ENCODE data around the gene UNC13D.

DNA sequence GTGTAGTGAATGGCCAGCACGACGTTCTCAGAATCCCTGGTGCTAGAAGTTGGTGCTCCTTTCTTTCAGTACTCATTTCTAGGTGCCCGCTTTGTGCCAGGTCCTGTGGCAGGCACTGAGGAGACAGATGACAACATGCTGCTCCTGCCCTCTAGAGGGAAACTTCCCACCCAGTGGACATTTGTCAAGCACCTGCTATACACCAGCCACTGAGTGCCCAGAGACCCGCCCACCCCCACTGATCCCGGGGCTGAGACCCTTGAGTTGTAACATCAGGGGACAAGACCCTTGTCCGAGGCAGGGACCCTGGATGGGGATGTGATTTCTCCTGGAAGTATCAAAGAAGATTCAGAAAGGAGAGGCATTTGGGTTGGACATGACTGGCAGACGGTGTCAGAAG is 25.1 kb downstream of the UNC13D start:
- TF ChIP-seq ZNF565 (CRISPR knock-in tag; conservative IDR thresholded peaks at IDR 0.05; ENCODE audit: low read depth) (no peak), RARB (CRISPR knock-in tag; IDR thresholded peaks at IDR 0.05) (no peak), ARNTL (CRISPR knock-in tag; IDR thresholded peaks at IDR 0.05; ENCODE audit: borderline replicate concordance, low read depth) (no peak), GLIS3 (CRISPR knock-in tag; IDR thresholded peaks at IDR 0.05) (no peak), ISL1 (CRISPR knock-in tag; IDR thresholded peaks at IDR 0.05) (no peak), SNAI2 (CRISPR knock-in tag; IDR thresholded peaks at IDR 0.05) (no peak), CSDC2 (CRISPR knock-in tag; IDR thresholded peaks at IDR 0.05) (no peak), ZC3H10 (CRISPR knock-in tag; IDR thresholded peaks at IDR 0.05) (no peak), ZFP30 (CRISPR knock-in tag; IDR thresholded peaks at IDR 0.05) (no peak)
- TF ChIP-seq, protein P1, sequence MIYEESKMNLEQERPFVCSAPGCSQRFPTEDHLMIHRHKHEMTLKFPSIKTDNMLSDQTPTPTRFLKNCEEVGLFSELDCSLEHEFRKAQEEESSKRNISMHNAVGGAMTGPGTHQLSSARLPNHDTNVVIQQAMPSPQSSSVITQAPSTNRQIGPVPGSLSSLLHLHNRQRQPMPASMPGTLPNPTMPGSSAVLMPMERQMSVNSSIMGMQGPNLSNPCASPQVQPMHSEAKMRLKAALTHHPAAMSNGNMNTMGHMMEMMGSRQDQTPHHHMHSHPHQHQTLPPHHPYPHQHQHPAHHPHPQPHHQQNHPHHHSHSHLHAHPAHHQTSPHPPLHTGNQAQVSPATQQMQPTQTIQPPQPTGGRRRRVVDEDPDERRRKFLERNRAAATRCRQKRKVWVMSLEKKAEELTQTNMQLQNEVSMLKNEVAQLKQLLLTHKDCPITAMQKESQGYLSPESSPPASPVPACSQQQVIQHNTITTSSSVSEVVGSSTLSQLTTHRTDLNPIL (CRISPR knock-in tag; IDR thresholded peaks at IDR 0.05; ENCODE audit: low read depth) = no peak
- TF ChIP-seq, protein P2, sequence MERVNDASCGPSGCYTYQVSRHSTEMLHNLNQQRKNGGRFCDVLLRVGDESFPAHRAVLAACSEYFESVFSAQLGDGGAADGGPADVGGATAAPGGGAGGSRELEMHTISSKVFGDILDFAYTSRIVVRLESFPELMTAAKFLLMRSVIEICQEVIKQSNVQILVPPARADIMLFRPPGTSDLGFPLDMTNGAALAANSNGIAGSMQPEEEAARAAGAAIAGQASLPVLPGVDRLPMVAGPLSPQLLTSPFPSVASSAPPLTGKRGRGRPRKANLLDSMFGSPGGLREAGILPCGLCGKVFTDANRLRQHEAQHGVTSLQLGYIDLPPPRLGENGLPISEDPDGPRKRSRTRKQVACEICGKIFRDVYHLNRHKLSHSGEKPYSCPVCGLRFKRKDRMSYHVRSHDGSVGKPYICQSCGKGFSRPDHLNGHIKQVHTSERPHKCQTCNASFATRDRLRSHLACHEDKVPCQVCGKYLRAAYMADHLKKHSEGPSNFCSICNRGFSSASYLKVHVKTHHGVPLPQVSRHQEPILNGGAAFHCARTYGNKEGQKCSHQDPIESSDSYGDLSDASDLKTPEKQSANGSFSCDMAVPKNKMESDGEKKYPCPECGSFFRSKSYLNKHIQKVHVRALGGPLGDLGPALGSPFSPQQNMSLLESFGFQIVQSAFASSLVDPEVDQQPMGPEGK (CRISPR knock-in tag; IDR thresholded peaks at IDR 0.05; ENCODE audit: borderline replicate concordance) = no peak
- TF ChIP-seq, protein P3, sequence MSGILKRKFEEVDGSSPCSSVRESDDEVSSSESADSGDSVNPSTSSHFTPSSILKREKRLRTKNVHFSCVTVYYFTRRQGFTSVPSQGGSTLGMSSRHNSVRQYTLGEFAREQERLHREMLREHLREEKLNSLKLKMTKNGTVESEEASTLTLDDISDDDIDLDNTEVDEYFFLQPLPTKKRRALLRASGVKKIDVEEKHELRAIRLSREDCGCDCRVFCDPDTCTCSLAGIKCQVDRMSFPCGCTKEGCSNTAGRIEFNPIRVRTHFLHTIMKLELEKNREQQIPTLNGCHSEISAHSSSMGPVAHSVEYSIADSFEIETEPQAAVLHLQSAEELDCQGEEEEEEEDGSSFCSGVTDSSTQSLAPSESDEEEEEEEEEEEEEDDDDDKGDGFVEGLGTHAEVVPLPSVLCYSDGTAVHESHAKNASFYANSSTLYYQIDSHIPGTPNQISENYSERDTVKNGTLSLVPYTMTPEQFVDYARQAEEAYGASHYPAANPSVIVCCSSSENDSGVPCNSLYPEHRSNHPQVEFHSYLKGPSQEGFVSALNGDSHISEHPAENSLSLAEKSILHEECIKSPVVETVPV (CRISPR knock-in tag; IDR thresholded peaks at IDR 0.05) = no peak
- TF ChIP-seq, protein P4, sequence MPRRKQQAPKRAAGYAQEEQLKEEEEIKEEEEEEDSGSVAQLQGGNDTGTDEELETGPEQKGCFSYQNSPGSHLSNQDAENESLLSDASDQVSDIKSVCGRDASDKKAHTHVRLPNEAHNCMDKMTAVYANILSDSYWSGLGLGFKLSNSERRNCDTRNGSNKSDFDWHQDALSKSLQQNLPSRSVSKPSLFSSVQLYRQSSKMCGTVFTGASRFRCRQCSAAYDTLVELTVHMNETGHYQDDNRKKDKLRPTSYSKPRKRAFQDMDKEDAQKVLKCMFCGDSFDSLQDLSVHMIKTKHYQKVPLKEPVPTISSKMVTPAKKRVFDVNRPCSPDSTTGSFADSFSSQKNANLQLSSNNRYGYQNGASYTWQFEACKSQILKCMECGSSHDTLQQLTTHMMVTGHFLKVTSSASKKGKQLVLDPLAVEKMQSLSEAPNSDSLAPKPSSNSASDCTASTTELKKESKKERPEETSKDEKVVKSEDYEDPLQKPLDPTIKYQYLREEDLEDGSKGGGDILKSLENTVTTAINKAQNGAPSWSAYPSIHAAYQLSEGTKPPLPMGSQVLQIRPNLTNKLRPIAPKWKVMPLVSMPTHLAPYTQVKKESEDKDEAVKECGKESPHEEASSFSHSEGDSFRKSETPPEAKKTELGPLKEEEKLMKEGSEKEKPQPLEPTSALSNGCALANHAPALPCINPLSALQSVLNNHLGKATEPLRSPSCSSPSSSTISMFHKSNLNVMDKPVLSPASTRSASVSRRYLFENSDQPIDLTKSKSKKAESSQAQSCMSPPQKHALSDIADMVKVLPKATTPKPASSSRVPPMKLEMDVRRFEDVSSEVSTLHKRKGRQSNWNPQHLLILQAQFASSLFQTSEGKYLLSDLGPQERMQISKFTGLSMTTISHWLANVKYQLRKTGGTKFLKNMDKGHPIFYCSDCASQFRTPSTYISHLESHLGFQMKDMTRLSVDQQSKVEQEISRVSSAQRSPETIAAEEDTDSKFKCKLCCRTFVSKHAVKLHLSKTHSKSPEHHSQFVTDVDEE (CRISPR knock-in tag; IDR thresholded peaks at IDR 0.05) = no peak

Data from SK-N-SH treated with all-trans-retinoic acid at 6 μM for 48 hours (cell line).